Neural cell (in vitro differentiated cells): ENCODE data around the gene TMED3. TPM values are rescaled to one million over a fixed set of nuclear protein-coding genes. Genes with fewer than 3 reads are reported as not detected.
"Not testable (repeated sequence)": the region's sequence is repeated elsewhere in the genome, so short reads cannot be mapped to it uniquely, and the experiment has no call there.

ENCODE experiments used
- H2AFZ ChIP-seq: fragments of 200-600, 300-800 bp; sonication (generic), shearing (Covaris generic); 2 replicates; pipeline ENCODE4 v1.6.0; 2014; ENCODE audit warnings: low read depth, mild to moderate bottlenecking, antibody characterized with exemption, low read length, moderate library complexity
- H3F3A ChIP-seq: fragments of 200-600 bp; shearing (Covaris generic); 2 replicates; pipeline ENCODE4 v1.6.1; 2016; ENCODE audit warnings: mild to moderate bottlenecking, moderate library complexity, mixed read lengths, antibody characterized with exemption, low read length; ENCODE audit not compliant: insufficient read depth, poor library complexity, severe bottlenecking
- H3K27ac ChIP-seq: fragments of 200-600, 300-800 bp; sonication (generic), shearing (Covaris generic); 2 replicates; pipeline ENCODE4 v1.5.1; 2014; ENCODE audit warnings: mild to moderate bottlenecking, low read length, moderate library complexity
- H3K27me3 ChIP-seq: fragments of 300-800, 200-600 bp; sonication (generic), shearing (Covaris generic); 2 replicates; pipeline ENCODE4 v1.6.0; 2014; ENCODE audit warnings: mild to moderate bottlenecking, low read depth, low read length, moderate library complexity; ENCODE audit not compliant: insufficient read depth
- H3K36me3 ChIP-seq: fragments of 300-800, 200-600 bp; sonication (generic), shearing (Covaris generic); 2 replicates; pipeline ENCODE4 v1.5.1; 2014; ENCODE audit warnings: mild to moderate bottlenecking, antibody characterized with exemption, low read length, moderate library complexity; ENCODE audit not compliant: insufficient read depth
- H3K4me2 ChIP-seq: fragments of 300-800, 200-600 bp; sonication (generic), shearing (Covaris generic); 2 replicates; pipeline ENCODE4 v1.6.0; 2014; ENCODE audit warnings: mild to moderate bottlenecking, low read length
- H3K4me3 ChIP-seq: fragments of 300-800, 200-600 bp; sonication (generic), shearing (Covaris generic); 2 replicates; pipeline ENCODE4 v1.5.1; 2014; ENCODE audit warnings: mild to moderate bottlenecking, low read length, moderate library complexity
- H3K79me2 ChIP-seq: fragments of 200-600 bp; shearing (Covaris generic); replicated peaks from 2 replicates; pipeline ENCODE4 v1.6.0; 2014; ENCODE audit warnings: mild to moderate bottlenecking, low read length, moderate library complexity; ENCODE audit not compliant: insufficient read depth
- H3K9ac ChIP-seq: fragments of 300-800, 200-600 bp; sonication (generic), shearing (Covaris generic); 2 replicates; pipeline ENCODE4 v1.6.1; 2016; ENCODE audit warnings: mild to moderate bottlenecking, low read length, mixed read lengths
- H3K9me2 ChIP-seq: fragments of 200-600 bp; shearing (Covaris generic); 2 replicates; pipeline ENCODE4 v1.6.1; 2016; ENCODE audit warnings: mild to moderate bottlenecking, low read length, mixed read lengths; ENCODE audit not compliant: insufficient read depth
- H3K9me3 ChIP-seq: fragments of 200-600, 300-800 bp; sonication (generic), shearing (Covaris generic); 2 replicates; pipeline ENCODE4 v1.6.1; 2016; ENCODE audit warnings: mild to moderate bottlenecking, mixed run types, low read length, moderate library complexity, mixed read lengths
- H4K20me1 ChIP-seq: fragments of 200-600 bp; shearing (Covaris generic); 2 replicates; pipeline ENCODE4 v1.6.1; 2016; ENCODE audit warnings: mild to moderate bottlenecking, mixed run types; ENCODE audit not compliant: insufficient read depth
- CTCF ChIP-seq: fragments of 450-650 bp; IDR thresholded peaks from 2 replicates; pipeline ENCODE4 v1.5.1; 2014; ENCODE audit warnings: antibody characterized with exemption, mild to moderate bottlenecking, moderate library complexity; ENCODE audit not compliant: poor library complexity, severe bottlenecking
- EP300 ChIP-seq: fragments of 450-650 bp; conservative IDR thresholded peaks from 2 replicates; pipeline ENCODE4 v1.6.1; 2014; ENCODE audit warnings: antibody characterized with exemption, mild to moderate bottlenecking, moderate library complexity; ENCODE audit not compliant: poor library complexity, severe bottlenecking
- EZH2 ChIP-seq: fragments of 200-600, 300-800 bp; shearing (Covaris generic), sonication (generic); IDR thresholded peaks from 2 replicates; pipeline ENCODE4 v1.6.1; 2014; ENCODE audit warnings: antibody characterized with exemption, low read length, borderline replicate concordance, mild to moderate bottlenecking; ENCODE audit not compliant: insufficient read depth, poor library complexity, severe bottlenecking
- MXI1 ChIP-seq: fragments of 450-650 bp; conservative IDR thresholded peaks from 2 replicates; pipeline ENCODE4 v1.6.1; 2014; ENCODE audit warnings: antibody characterized with exemption, mild to moderate bottlenecking; ENCODE audit not compliant: poor library complexity, severe bottlenecking
- POLR2AphosphoS5 ChIP-seq: IDR thresholded peaks from 2 replicates; pipeline ENCODE4 v1.6.1; 2012
- RAD21 ChIP-seq: fragments of 450-650 bp; conservative IDR thresholded peaks from 2 replicates; pipeline ENCODE4 v1.6.1; 2014; ENCODE audit warnings: antibody characterized with exemption, mild to moderate bottlenecking, moderate library complexity
- SMC3 ChIP-seq: fragments of 450-650 bp; conservative IDR thresholded peaks from 2 replicates; pipeline ENCODE4 v1.6.1; 2014; ENCODE audit warnings: antibody characterized with exemption, mild to moderate bottlenecking, moderate library complexity; ENCODE audit not compliant: poor library complexity
- TAF1 ChIP-seq: IDR thresholded peaks from 2 replicates; pipeline ENCODE4 v1.6.1; 2012; ENCODE audit warnings: low read depth
- polyA plus RNA-seq: library from polyadenylated mRNA; depleted of rRNA; stranded (reverse); fragments of >200 nt; gene quantifications from 2 replicates; pipeline ENCODE4 v1.2.3, GENCODE V29; 2014
- TF ChIP-seq, protein P1 (sequence below): IDR thresholded peaks from 2 replicates; pipeline ENCODE4 v1.6.1; 2012; ENCODE audit warnings: borderline replicate concordance

Gene TMED3
- polyA plus RNA-seq, 1 donor from 2014 or later = 83.5 TPM

DNA sequence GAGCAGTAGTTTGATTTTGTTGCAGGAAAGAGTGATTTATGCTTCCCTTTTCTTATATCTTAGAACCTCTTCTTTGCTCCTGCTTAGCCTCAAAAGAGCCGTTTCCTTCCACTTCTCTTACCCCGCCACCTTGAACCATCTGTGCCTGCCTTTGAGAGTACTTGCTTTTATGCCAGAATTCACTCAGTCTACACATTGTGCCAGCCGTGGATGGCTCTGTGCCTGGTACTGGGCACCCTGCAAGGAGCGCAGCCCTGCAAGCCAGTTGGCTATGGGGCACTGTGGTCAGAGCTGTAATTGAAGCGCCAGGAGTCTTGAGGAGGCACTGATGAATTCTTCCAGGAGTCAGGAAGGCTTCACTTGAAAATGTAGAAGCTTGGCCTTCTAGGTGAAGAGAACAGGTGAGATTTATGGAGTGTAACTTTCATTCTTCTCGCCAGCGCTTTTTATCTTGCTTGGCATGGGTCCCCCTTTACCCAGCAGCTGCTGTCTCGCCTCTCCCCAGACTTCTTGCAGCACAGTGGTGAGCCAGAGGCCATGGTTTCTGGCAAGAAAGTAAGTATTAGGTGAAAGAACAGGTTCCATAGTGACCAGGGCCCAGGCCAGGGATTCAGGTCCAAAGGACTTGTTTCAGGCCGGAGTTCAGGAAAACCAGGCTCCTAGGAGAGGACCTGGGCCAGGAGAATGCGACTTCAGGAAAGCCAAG lies 4.9 kb downstream of the TMED3 start:
- Histone ChIP-seq H3K4me2 (no peak overlapping the region), H3K79me2 (peaks cover 2% of the 10 kb centered on the region), H4K20me1 (no peaks in the 10 kb centered on the region), H3K9ac (no peak overlapping the region), H3F3A (no peaks in the 10 kb centered on the region), H2AFZ (no peak overlapping the region), H3K9me2 (no peaks in the 10 kb centered on the region), H3K9me3 (no peaks in the 10 kb centered on the region), H3K36me3 (peaks cover 17% of the 10 kb centered on the region), H3K27me3 (no peaks in the 10 kb centered on the region), H3K4me3 (no peak overlapping the region), H3K27ac (no peak overlapping the region)
- no peak for TF ChIP-seq EP300
- no peak for TF ChIP-seq EZH2
- TF ChIP-seq TAF1 = no peak
- no peak for TF ChIP-seq CTCF
- no peak for TF ChIP-seq POLR2AphosphoS5
- TF ChIP-seq, protein P1, sequence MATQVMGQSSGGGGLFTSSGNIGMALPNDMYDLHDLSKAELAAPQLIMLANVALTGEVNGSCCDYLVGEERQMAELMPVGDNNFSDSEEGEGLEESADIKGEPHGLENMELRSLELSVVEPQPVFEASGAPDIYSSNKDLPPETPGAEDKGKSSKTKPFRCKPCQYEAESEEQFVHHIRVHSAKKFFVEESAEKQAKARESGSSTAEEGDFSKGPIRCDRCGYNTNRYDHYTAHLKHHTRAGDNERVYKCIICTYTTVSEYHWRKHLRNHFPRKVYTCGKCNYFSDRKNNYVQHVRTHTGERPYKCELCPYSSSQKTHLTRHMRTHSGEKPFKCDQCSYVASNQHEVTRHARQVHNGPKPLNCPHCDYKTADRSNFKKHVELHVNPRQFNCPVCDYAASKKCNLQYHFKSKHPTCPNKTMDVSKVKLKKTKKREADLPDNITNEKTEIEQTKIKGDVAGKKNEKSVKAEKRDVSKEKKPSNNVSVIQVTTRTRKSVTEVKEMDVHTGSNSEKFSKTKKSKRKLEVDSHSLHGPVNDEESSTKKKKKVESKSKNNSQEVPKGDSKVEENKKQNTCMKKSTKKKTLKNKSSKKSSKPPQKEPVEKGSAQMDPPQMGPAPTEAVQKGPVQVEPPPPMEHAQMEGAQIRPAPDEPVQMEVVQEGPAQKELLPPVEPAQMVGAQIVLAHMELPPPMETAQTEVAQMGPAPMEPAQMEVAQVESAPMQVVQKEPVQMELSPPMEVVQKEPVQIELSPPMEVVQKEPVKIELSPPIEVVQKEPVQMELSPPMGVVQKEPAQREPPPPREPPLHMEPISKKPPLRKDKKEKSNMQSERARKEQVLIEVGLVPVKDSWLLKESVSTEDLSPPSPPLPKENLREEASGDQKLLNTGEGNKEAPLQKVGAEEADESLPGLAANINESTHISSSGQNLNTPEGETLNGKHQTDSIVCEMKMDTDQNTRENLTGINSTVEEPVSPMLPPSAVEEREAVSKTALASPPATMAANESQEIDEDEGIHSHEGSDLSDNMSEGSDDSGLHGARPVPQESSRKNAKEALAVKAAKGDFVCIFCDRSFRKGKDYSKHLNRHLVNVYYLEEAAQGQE = no peak
- TF ChIP-seq SMC3 = no peak
- no peak for TF ChIP-seq RAD21
- TF ChIP-seq MXI1 = no peak

DNA sequence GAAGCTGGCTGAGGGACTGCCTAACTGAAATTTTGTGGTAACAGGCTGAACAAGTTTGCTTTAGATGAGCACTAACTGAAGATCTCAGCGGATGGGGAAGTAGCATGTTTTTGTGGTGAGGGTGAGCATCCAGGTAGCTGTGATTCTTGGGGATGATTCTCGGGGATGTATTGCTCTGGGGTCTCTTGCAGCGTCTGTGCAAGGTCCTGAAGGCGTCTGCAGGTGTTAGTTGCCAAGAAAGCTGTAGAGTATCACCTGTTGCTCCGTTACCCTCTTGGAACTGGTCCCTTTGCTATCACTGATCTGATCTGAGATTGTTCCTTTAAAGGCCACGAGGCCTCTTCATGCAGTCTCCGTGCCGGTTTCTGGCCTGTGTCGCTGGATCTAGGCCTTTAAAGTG lies 6.0 kb downstream of the TMED3 start:
- H3K27ac ChIP-seq = no peak overlapping the region
- peaks cover 2% of the 10 kb centered on the region for H3K79me2 ChIP-seq
- peaks cover 17% of the 10 kb centered on the region for H3K36me3 ChIP-seq
- TF ChIP-seq, protein P1 = no peak
- TF ChIP-seq EZH2 = no peak
- TF ChIP-seq MXI1 = no peak
- TF ChIP-seq CTCF = no peak
- no peak for TF ChIP-seq RAD21
- TF ChIP-seq SMC3 = no peak
- TF ChIP-seq TAF1 = no peak
- no peak for TF ChIP-seq EP300
- no peak for TF ChIP-seq POLR2AphosphoS5
- H3K9ac ChIP-seq = no peak overlapping the region
- H3K4me2 ChIP-seq = no peak overlapping the region
- H3K9me3 ChIP-seq = no peaks in the 10 kb centered on the region
- H2AFZ ChIP-seq = no peak overlapping the region
- H3F3A ChIP-seq = no peaks in the 10 kb centered on the region
- no peaks in the 10 kb centered on the region for H3K9me2 ChIP-seq
- H3K4me3 ChIP-seq = no peak overlapping the region
- H3K27me3 ChIP-seq = no peaks in the 10 kb centered on the region
- no peaks in the 10 kb centered on the region for H4K20me1 ChIP-seq

GRCh38 chr15:79319973-79320372 lies 9.1 kb downstream of the TMED3 start:
- H2AFZ ChIP-seq, H3K27ac ChIP-seq, H3K79me2 ChIP-seq, H3F3A ChIP-seq, H3K27me3 ChIP-seq, H3K9ac ChIP-seq, H3K4me3 ChIP-seq, H4K20me1 ChIP-seq, H3K9me2 ChIP-seq, H3K9me3 ChIP-seq, H3K4me2 ChIP-seq: not testable (repeated sequence)
- H3K36me3 ChIP-seq = peaks cover 17% of the 10 kb centered on the region
